Endodermal cell (in vitro differentiated cells): ENCODE results near the gene SIGLEC1. TPM values are rescaled to one million over a fixed set of nuclear protein-coding genes. Genes with fewer than 3 reads are reported as not detected.
A peak's percentile ranks its signal among the peaks of the same experiment; 100 is the strongest.

Experiments used
- DNase-seq: peaks from one replicate; pipeline ENCODE4 v3.0.0-alpha.2; 2017
- H3K27ac ChIP-seq: 2 replicates; pipeline ENCODE4 v1.5.1; 2013; ENCODE audit warnings: mild to moderate bottlenecking, low read depth, low read length, moderate library complexity
- H3K27me3 ChIP-seq: 2 replicates; pipeline ENCODE4 v1.6.1; 2013; ENCODE audit warnings: mild to moderate bottlenecking, low read length, moderate library complexity; ENCODE audit not compliant: insufficient read depth, control insufficient read depth, poor library complexity, severe bottlenecking
- H3K36me3 ChIP-seq: 2 replicates; pipeline ENCODE4 v1.7.0; 2013; ENCODE audit warnings: mild to moderate bottlenecking, low read length, moderate library complexity; ENCODE audit not compliant: control insufficient read depth, insufficient read depth
- H3K4me1 ChIP-seq: one replicate; pipeline ENCODE4 v1.7.0; 2013; ENCODE audit warnings: low read length; ENCODE audit not compliant: control insufficient read depth, insufficient read depth
- H3K4me3 ChIP-seq: 2 replicates; pipeline ENCODE4 v1.5.1; 2013; ENCODE audit warnings: mild to moderate bottlenecking, low read length, moderate library complexity
- H3K9ac ChIP-seq: 2 replicates; pipeline ENCODE4 v1.6.1; 2013; ENCODE audit warnings: mild to moderate bottlenecking, low read length, moderate library complexity; ENCODE audit not compliant: poor library complexity, severe bottlenecking; ENCODE audit errors: extremely low read depth
- H3K9me3 ChIP-seq: 2 replicates; pipeline ENCODE4 v1.6.1; 2013; ENCODE audit warnings: mild to moderate bottlenecking, low read length, moderate library complexity; ENCODE audit not compliant: control insufficient read depth
- H3K27ac Mint-ChIP-seq: 2 replicates; pipeline ENCODE4 v1.8.0; 2020; ENCODE audit warnings: mixed read lengths
- H3K27me3 Mint-ChIP-seq: 2 replicates; pipeline ENCODE4 v1.8.0; 2021; ENCODE audit warnings: mild to moderate bottlenecking, mixed read lengths; ENCODE audit not compliant: insufficient read depth
- H3K36me3 Mint-ChIP-seq: 2 replicates; pipeline ENCODE4 v1.8.0; 2020; ENCODE audit warnings: low read depth, mixed read lengths
- H3K4me1 Mint-ChIP-seq: 2 replicates; pipeline ENCODE4 v1.8.0; 2020; ENCODE audit warnings: mixed read lengths
- H3K4me3 Mint-ChIP-seq: 2 replicates; pipeline ENCODE4 v1.8.0; 2020; ENCODE audit warnings: mild to moderate bottlenecking, moderate library complexity, mixed read lengths
- H3K9me3 Mint-ChIP-seq: 2 replicates; pipeline ENCODE4 v1.8.0; 2020; ENCODE audit warnings: mild to moderate bottlenecking, mixed read lengths
- WGBS, 2 experiments: methylation state at CpG; one replicate each; pipeline versions ENCODE4 v1.1.5 to v1.1.7; 2013; ENCODE audit warnings: missing lambda C conversion rate in 2 of 2, mixed read lengths in 1 of 2; ENCODE audit not compliant: insufficient coverage in 1 of 2, insufficient read length in 1 of 2; 5-methylcytosine and 5-hydroxymethylcytosine counted together
- total RNA-seq, 2 donors: library from RNA; stranded (reverse); fragmentation: NEBNext Ultra II Directional in 1 of 2; extraction: Animal tissue kit (Norgen Biotek cat#: 25700) in 1 of 2; gene quantifications; 2 replicates in 1 of 2; 3 replicates in 1 of 2; pipeline ENCODE4 v1.2.1, GENCODE V29; 2021
- TF ChIP-seq, protein P1 (sequence below): fragments of 200-600 bp; sonication (generic); conservative IDR thresholded peaks from 2 replicates; pipeline ENCODE4 v1.5.0; 2021; ENCODE audit warnings: antibody characterized with exemption, mild to moderate bottlenecking

Gene SIGLEC1
- total RNA-seq, 2 donors from 2014 or later: not detected

DNA sequence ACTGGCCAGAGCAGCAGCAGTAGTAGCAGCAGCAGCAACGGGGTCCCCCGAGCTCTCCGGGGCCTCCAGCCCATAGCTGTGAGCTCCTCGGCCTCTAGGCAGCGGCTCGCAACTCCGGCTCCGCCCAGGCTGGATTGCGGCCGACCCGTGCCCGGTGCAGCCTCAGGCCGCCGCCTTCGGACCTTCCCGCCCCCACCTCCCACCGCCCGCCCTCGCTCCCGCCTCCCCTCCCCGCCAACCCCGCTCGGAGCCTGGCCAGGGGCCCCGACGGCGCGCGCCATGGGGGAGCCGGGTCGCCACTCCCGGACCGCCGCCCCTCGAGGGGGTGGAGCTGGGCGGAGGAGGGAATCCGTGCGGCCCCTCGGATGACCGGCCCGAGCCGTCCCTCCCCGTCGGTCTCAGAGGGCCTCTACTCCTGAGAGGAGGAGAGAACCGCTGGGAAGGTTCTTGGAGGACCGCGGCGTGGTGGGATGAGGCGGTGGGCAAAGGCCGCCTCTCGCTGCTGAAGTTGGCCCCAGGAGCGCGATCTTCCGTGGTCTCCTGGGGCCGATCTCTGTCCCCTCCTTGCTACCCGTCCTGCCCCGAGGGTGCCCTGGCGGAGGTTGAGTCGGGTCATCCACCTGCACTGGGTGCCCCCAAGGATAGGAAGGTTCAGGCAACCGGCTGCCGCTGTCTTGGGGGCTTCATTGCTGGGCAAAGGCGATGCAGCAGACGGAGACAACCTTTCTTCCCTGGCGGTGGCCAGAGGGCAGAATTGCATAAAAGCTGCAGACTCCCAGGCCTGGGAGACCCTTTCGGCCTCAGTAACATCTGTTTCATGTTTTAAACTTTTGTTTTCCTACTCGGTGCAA lies 30.2 kb downstream of the SIGLEC1 start, which contains the start of gene ADAM33:
Gene ADAM33, minus strand, starts transcription at position 80 of the 851 bp plus-strand sequence. Its CDS starts 6 bp downstream, at position 74.
- WGBS, 2 experiments: 22 to 62% methylated on average over 11 to 57 of the region's 65 CpGs
- no peak within 1 kb of the TSS for H3K27ac ChIP-seq
- no peaks in the 10 kb centered on the region for H3K36me3 ChIP-seq
- peaks cover 74% of the 10 kb centered on the region for H3K27me3 Mint-ChIP-seq
- H3K4me1 Mint-ChIP-seq: peaks cover 4% of the 10 kb centered on the region
- no peak within 1 kb of the TSS for H3K9ac ChIP-seq
- peak within 1 kb of the TSS; percentile 47 for H3K4me3 Mint-ChIP-seq
- peaks cover 22% of the 10 kb centered on the region for H3K27me3 ChIP-seq
- no peak within 1 kb of the TSS for H3K4me3 ChIP-seq
- TF ChIP-seq, protein P1, sequence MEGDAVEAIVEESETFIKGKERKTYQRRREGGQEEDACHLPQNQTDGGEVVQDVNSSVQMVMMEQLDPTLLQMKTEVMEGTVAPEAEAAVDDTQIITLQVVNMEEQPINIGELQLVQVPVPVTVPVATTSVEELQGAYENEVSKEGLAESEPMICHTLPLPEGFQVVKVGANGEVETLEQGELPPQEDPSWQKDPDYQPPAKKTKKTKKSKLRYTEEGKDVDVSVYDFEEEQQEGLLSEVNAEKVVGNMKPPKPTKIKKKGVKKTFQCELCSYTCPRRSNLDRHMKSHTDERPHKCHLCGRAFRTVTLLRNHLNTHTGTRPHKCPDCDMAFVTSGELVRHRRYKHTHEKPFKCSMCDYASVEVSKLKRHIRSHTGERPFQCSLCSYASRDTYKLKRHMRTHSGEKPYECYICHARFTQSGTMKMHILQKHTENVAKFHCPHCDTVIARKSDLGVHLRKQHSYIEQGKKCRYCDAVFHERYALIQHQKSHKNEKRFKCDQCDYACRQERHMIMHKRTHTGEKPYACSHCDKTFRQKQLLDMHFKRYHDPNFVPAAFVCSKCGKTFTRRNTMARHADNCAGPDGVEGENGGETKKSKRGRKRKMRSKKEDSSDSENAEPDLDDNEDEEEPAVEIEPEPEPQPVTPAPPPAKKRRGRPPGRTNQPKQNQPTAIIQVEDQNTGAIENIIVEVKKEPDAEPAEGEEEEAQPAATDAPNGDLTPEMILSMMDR: peak; percentile 20
- H3K4me1 ChIP-seq: peaks cover 4% of the 10 kb centered on the region
- no peaks in the 10 kb centered on the region for H3K9me3 ChIP-seq
- no peaks in the 10 kb centered on the region for H3K9me3 Mint-ChIP-seq
- no peaks in the 10 kb centered on the region for H3K36me3 Mint-ChIP-seq
- no peak within 1 kb of the TSS for H3K27ac Mint-ChIP-seq
- peak; percentile 83 for DNase-seq

DNA sequence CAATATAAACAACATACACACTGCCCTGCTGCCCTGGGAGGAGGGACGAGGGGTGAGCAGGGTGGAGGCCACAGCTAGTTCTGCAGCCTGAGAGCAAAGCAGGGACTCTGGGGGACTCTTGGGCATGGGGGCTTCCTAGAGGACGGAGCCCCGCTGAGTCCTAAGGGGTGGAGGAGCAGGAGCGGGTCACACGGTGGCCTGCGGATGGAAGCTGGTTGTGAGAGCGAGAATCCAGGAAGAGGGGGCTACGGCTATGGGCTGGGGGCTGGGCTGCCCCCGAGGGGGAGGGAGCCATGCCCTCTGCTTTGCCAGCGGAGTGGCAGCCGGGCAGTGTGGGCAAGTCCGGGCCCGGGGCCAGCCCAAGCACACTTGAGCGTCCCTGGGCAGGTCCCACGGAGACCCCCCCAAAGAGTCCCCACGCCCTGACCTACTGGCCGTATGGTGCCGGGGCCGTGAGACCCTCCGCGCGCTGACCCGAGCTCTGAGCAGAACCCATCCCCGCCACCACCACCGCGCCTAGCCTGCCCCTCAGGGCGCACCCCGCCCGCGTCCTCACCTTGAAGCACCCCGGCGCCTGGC lies 31.0 kb downstream of the SIGLEC1 start:
- H3K4me3 ChIP-seq: no peak overlapping the region
- Mint-ChIP-seq H3K27me3 (peaks cover 70% of the 10 kb centered on the region), H3K4me3 (peak overlapping the region; percentile 47), H3K4me1 (peaks cover 4% of the 10 kb centered on the region), H3K27ac (no peak overlapping the region), H3K36me3 (no peaks in the 10 kb centered on the region), H3K9me3 (no peaks in the 10 kb centered on the region)
- H3K27ac ChIP-seq: no peak overlapping the region
- H3K9me3 ChIP-seq: no peaks in the 10 kb centered on the region
- WGBS, 2 experiments: 39 to 44% methylated on average over 8 to 32 of the region's 32 CpGs
- peaks cover 4% of the 10 kb centered on the region for H3K4me1 ChIP-seq
- peaks cover 22% of the 10 kb centered on the region for H3K27me3 ChIP-seq
- TF ChIP-seq, protein P1: no peak
- H3K36me3 ChIP-seq: no peaks in the 10 kb centered on the region
- no peak for DNase-seq
- no peak overlapping the region for H3K9ac ChIP-seq

DNA sequence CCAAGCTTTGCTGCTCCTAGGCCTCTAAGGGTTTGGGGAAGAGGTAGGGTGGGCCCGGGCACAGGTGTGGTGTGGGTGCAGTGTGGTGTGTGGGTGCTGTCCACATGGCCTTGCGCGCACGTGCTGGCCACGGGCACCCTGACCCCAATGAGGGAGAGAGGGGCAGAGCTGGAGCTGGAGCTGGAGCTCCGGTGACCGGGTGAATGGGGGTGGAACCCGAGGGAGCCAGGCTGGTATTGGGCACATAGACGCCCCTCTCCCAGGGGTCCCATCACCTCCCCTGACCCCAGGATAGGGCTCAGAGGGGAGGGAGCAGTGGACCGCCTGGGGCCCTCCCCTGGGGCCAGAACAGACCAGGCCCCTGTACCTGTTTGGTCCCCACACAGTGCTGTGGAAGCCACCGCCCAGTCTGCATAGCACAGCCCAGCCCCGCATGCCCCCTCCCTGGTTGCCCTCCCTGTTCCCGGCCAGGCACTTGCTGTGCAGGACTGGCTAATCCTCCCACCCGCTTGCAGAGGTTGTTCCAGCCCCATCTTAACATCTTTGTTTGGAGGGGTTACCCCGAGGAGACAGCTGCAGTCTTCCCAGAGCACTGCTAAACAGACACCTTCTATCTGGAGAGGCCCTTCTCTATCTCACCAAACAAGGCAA lies 31.6 kb downstream of the SIGLEC1 start:
- H3K27ac ChIP-seq: no peak overlapping the region
- no peak overlapping the region for H3K27ac Mint-ChIP-seq
- no peak overlapping the region for H3K9ac ChIP-seq
- DNase-seq: peak; percentile 65
- TF ChIP-seq, protein P1: no peak
- H3K4me3 ChIP-seq: no peak overlapping the region
- H3K27me3 Mint-ChIP-seq: peaks cover 70% of the 10 kb centered on the region
- H3K36me3 ChIP-seq: no peaks in the 10 kb centered on the region
- peaks cover 22% of the 10 kb centered on the region for H3K27me3 ChIP-seq
- no peaks in the 10 kb centered on the region for H3K9me3 Mint-ChIP-seq
- H3K4me1 Mint-ChIP-seq: peaks cover 4% of the 10 kb centered on the region
- peak overlapping the region; percentile 47 for H3K4me3 Mint-ChIP-seq
- H3K4me1 ChIP-seq: peaks cover 4% of the 10 kb centered on the region
- WGBS, 2 experiments: 75 to 83% methylated on average over 10 to 15 of the region's 15 CpGs
- H3K9me3 ChIP-seq: no peaks in the 10 kb centered on the region
- H3K36me3 Mint-ChIP-seq: no peaks in the 10 kb centered on the region
